Measurements from ENCODE around the gene KBTBD4.
"Not testable (repeated sequence)": the region's sequence is repeated elsewhere in the genome, so short reads cannot be mapped to it uniquely, and the experiment has no call there.

DNA sequence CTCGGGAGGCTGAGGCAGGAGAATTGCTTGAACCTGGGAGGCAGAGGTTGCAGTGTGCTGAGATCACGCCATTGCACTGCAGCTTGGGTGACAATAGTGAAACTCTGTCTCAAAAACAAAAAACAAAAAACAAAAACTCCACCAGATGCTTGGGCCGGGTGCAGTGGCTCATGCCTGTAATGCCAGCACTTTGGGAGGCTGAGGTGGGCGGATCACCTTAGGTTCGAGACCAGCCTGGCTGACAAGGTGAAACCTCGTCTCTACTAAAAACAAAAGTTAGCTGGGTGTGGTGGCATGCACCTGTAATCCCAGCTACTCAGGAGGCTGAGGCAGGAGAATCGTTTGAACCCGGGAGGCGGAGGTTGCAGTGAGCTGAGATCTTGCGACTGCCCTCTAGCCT, 14.4 kb downstream of the KBTBD4 start:
- TF ChIP-seq, protein P1, sequence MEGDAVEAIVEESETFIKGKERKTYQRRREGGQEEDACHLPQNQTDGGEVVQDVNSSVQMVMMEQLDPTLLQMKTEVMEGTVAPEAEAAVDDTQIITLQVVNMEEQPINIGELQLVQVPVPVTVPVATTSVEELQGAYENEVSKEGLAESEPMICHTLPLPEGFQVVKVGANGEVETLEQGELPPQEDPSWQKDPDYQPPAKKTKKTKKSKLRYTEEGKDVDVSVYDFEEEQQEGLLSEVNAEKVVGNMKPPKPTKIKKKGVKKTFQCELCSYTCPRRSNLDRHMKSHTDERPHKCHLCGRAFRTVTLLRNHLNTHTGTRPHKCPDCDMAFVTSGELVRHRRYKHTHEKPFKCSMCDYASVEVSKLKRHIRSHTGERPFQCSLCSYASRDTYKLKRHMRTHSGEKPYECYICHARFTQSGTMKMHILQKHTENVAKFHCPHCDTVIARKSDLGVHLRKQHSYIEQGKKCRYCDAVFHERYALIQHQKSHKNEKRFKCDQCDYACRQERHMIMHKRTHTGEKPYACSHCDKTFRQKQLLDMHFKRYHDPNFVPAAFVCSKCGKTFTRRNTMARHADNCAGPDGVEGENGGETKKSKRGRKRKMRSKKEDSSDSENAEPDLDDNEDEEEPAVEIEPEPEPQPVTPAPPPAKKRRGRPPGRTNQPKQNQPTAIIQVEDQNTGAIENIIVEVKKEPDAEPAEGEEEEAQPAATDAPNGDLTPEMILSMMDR (conservative IDR thresholded peaks at IDR 0.05; ENCODE audit: low read depth, low read length): not testable (repeated sequence)
- not testable (repeated sequence) for TF ChIP-seq EZH2 (IDR thresholded peaks at IDR 0.05; ENCODE audit: borderline replicate concordance, low read depth, low read length, poor library complexity, severe bottlenecking)

All from A673 (cell line).